ENCODE measurements around the gene CDK14.

CDK14 gene

GRCh38 chr7:90597563-90598253 lies 1.6 kb downstream of the CDK14 start:
- Histone ChIP-seq H3K27me3 (ENCODE audit: insufficient read depth, low read depth, severe bottlenecking) (no peaks in the 10 kb centered on the region), H3K4me3 (ENCODE audit: low read depth, low read length) (peak overlapping the region; percentile 91)

DNA sequence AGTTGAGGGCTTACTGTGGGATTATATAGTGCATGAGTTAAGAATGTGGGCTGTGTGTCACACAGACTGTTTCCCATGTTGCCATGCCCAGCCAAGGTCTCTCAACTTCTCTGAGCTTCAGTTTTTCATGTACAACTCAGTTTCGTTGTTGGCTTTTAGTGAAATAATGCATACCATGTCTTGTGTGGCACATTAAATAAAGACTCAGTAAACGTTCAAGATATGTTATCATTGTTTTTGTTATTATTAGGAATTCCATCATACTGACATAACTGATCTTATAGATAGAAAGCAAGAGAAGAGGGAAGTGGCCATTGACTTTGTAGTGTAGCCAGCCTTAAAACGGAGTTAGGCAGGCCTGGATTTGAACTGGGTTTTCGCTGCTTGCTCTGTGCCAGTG lies 2.9 kb downstream of the CDK14 start:
- H3K27ac ChIP-seq: no peak overlapping the region
- no peaks in the 10 kb centered on the region for H3K9me3 ChIP-seq (ENCODE audit: severe bottlenecking)
- H3K4me3 ChIP-seq (ENCODE audit: low read depth, low read length): no peak overlapping the region
- no peaks in the 10 kb centered on the region for H3K27me3 ChIP-seq (ENCODE audit: insufficient read depth, low read depth, severe bottlenecking)
- H3K36me3 ChIP-seq: no peaks in the 10 kb centered on the region
- DNase-seq: no peak
- TF ChIP-seq, protein P1, sequence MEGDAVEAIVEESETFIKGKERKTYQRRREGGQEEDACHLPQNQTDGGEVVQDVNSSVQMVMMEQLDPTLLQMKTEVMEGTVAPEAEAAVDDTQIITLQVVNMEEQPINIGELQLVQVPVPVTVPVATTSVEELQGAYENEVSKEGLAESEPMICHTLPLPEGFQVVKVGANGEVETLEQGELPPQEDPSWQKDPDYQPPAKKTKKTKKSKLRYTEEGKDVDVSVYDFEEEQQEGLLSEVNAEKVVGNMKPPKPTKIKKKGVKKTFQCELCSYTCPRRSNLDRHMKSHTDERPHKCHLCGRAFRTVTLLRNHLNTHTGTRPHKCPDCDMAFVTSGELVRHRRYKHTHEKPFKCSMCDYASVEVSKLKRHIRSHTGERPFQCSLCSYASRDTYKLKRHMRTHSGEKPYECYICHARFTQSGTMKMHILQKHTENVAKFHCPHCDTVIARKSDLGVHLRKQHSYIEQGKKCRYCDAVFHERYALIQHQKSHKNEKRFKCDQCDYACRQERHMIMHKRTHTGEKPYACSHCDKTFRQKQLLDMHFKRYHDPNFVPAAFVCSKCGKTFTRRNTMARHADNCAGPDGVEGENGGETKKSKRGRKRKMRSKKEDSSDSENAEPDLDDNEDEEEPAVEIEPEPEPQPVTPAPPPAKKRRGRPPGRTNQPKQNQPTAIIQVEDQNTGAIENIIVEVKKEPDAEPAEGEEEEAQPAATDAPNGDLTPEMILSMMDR (IDR thresholded peaks at IDR 0.05; ENCODE audit: low read depth, low read length): no peak

More at GRCh38 chr7:90597563-90598253, 1.6 kb downstream of the CDK14 start:
- Histone ChIP-seq H3K36me3 (no peaks in the 10 kb centered on the region), H3K27ac (no peak overlapping the region), H3K9me3 (ENCODE audit: severe bottlenecking) (no peaks in the 10 kb centered on the region)
- no peak for DNase-seq
- TF ChIP-seq, protein P1 (IDR thresholded peaks at IDR 0.05; ENCODE audit: low read depth, low read length): no peak

GRCh38 chr7:90599892-90600555 lies 3.9 kb downstream of the CDK14 start:
- Histone ChIP-seq H3K4me3 (ENCODE audit: low read depth, low read length) (no peak overlapping the region), H3K36me3 (no peaks in the 10 kb centered on the region), H3K27ac (no peak overlapping the region), H3K27me3 (ENCODE audit: insufficient read depth, low read depth, severe bottlenecking) (no peaks in the 10 kb centered on the region), H3K9me3 (ENCODE audit: severe bottlenecking) (no peaks in the 10 kb centered on the region)
- DNase-seq: no peak
- TF ChIP-seq, protein P1 (IDR thresholded peaks at IDR 0.05; ENCODE audit: low read depth, low read length): no peak

GRCh38 chr7:90602303-90602702 lies 6.2 kb downstream of the CDK14 start:
- no peak overlapping the region for H3K27ac ChIP-seq
- TF ChIP-seq, protein P1 (IDR thresholded peaks at IDR 0.05; ENCODE audit: low read depth, low read length): no peak
- no peak overlapping the region for H3K4me3 ChIP-seq (ENCODE audit: low read depth, low read length)
- H3K9me3 ChIP-seq (ENCODE audit: severe bottlenecking): no peaks in the 10 kb centered on the region
- no peaks in the 10 kb centered on the region for H3K36me3 ChIP-seq
- no peaks in the 10 kb centered on the region for H3K27me3 ChIP-seq (ENCODE audit: insufficient read depth, low read depth, severe bottlenecking)
- DNase-seq: no peak

GRCh38 chr7:90603346-90603745 lies 7.2 kb downstream of the CDK14 start:
- Histone ChIP-seq H3K27ac (no peak overlapping the region), H3K9me3 (ENCODE audit: severe bottlenecking) (no peaks in the 10 kb centered on the region), H3K4me3 (ENCODE audit: low read depth, low read length) (no peak overlapping the region), H3K36me3 (no peaks in the 10 kb centered on the region), H3K27me3 (ENCODE audit: insufficient read depth, low read depth, severe bottlenecking) (no peaks in the 10 kb centered on the region)
- TF ChIP-seq, protein P1 (IDR thresholded peaks at IDR 0.05; ENCODE audit: low read depth, low read length): no peak
- no peak for DNase-seq
